Measurements from ENCODE around the gene BTBD19. TPM values are rescaled to one million over a fixed set of nuclear protein-coding genes. Genes with fewer than 3 reads are reported as not detected.

BTBD19 gene
- total and polyA plus RNA-seq, 2 donors from 2014 or later = 3.2 to 16.5 TPM

DNA sequence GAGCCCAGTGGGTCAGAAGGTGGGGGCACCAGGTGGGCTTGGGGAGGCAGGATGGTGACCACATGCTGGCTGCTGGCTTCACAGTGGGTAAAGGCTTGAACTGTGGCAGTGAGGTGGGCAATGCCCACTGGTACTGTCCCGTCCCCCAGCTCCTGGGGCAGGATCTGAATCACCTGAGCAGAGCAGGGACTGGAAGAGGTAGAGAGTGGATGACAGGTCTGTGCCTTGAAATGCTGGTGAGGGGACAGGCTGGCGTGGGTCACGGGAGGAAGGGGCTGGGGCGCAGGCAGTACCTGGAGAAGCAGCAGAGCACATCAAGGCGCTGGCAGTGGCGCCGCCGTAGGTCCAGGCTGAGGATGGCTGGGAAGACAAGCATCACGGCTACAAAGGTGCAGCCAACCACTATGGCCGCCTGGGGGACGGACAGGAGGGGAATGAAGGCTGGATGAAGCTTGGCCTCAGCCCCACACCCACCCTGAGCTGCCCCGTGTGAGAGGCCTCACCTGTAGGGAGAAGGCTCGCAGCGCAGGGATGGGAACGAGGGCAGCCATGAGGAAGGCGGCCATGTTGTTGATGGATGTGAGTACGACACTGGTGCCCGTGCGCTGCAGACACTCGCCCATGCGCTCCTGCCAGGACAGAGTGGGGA lies 19.8 kb downstream of the BTBD19 start:
- no peaks in the 10 kb centered on the region for H3K9me3 ChIP-seq (ENCODE audit: control insufficient read depth in 2 of 3, insufficient read depth in 1 of 3, low read length in 3 of 3)
- no peaks in the 10 kb centered on the region for H3K27me3 ChIP-seq (ENCODE audit: control insufficient read depth, insufficient read depth, low read length)
- FAIRE-seq = no peak
- no peak overlapping the region for H3K4me3 ChIP-seq (ENCODE audit: low read length in 3 of 3)
- no peak overlapping the region for H3K9ac ChIP-seq (ENCODE audit: low read length in 3 of 3)
- H3K27ac ChIP-seq (ENCODE audit: low read depth in 2 of 2, low read length in 2 of 2) = no peak overlapping the region
- no peaks in the 10 kb centered on the region for H3K4me1 ChIP-seq (ENCODE audit: control insufficient read depth in 2 of 3, insufficient read depth in 2 of 3, low read depth in 1 of 3, low read length in 3 of 3)
- intact Hi-C loops (cut with DNase I) = no loop called here
- H3K36me3 ChIP-seq (ENCODE audit: control insufficient read depth in 2 of 3, insufficient read depth in 3 of 3, low read length in 3 of 3) = no peaks in the 10 kb centered on the region
- DNase-seq = no peak
- TF ChIP-seq, protein P1, sequence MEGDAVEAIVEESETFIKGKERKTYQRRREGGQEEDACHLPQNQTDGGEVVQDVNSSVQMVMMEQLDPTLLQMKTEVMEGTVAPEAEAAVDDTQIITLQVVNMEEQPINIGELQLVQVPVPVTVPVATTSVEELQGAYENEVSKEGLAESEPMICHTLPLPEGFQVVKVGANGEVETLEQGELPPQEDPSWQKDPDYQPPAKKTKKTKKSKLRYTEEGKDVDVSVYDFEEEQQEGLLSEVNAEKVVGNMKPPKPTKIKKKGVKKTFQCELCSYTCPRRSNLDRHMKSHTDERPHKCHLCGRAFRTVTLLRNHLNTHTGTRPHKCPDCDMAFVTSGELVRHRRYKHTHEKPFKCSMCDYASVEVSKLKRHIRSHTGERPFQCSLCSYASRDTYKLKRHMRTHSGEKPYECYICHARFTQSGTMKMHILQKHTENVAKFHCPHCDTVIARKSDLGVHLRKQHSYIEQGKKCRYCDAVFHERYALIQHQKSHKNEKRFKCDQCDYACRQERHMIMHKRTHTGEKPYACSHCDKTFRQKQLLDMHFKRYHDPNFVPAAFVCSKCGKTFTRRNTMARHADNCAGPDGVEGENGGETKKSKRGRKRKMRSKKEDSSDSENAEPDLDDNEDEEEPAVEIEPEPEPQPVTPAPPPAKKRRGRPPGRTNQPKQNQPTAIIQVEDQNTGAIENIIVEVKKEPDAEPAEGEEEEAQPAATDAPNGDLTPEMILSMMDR (IDR thresholded peaks at IDR 0.05; ENCODE audit: borderline replicate concordance, extremely low read depth, insufficient read depth) = no peak

GRCh38 chr1:44828841-44829440 lies 20.6 kb downstream of the BTBD19 start:
- FAIRE-seq (no peak), DNase-seq (peak in 1 of 5 donors; percentile 64)
- TF ChIP-seq, protein P1 (IDR thresholded peaks at IDR 0.05; ENCODE audit: borderline replicate concordance, extremely low read depth, insufficient read depth) = no peak
- Histone ChIP-seq H3K9me3 (ENCODE audit: control insufficient read depth in 2 of 3, insufficient read depth in 1 of 3, low read length in 3 of 3) (no peaks in the 10 kb centered on the region), H3K4me3 (ENCODE audit: low read length in 3 of 3) (no peak overlapping the region), H3K4me1 (ENCODE audit: control insufficient read depth in 2 of 3, insufficient read depth in 2 of 3, low read depth in 1 of 3, low read length in 3 of 3) (no peaks in the 10 kb centered on the region), H3K36me3 (ENCODE audit: control insufficient read depth in 2 of 3, insufficient read depth in 3 of 3, low read length in 3 of 3) (no peaks in the 10 kb centered on the region), H3K27me3 (ENCODE audit: control insufficient read depth, insufficient read depth, low read length) (no peaks in the 10 kb centered on the region), H3K9ac (ENCODE audit: low read length in 3 of 3) (no peak overlapping the region), H3K27ac (ENCODE audit: low read depth in 2 of 2, low read length in 2 of 2) (no peak overlapping the region)
- intact Hi-C loops (cut with DNase I) = no loop called here

DNA sequence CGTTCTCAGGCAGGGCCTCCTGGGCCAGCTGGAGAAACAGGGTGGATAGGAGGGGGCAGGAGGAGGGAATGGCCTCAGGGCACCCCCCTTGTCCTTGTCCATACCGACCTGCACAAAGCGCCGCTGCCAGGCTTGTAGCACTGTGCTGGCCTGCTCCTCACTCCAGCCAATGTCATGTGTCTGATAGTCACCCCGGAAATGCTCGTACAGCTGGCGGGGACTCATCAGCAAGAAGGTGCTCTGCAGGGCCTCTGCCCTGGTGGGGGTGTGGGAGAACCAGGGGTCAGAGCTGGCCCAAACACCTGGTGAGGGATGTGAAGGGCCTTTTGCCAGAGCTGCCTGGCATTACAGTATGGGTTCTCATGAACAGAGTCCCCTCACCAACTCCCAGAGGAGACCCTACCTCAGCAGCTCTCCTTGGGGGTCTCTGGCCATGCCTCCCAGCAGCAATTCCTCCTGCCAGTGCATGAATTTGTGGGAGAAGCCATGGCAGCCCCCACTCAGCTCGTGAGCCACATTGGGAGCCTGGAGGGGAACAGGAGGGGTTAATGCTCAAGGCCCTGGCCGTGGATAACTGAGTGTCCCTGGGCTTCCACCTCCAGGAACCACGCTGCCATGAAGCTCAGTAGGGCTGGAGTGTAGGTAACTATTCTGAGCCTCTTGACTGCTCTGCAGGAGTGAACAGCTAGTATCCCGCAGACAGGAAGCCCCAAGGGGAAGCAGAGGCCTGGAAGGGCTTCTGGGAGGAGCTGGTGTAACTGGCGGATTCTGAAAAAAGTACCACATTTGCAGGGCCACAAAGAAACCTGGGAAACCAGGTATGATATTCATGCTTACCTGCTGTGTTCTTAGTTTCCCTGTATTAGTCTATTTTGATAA lies 21.4 kb downstream of the BTBD19 start:
- H3K4me1 ChIP-seq (ENCODE audit: control insufficient read depth in 2 of 3, insufficient read depth in 2 of 3, low read depth in 1 of 3, low read length in 3 of 3) = no peaks in the 10 kb centered on the region
- no peak overlapping the region for H3K4me3 ChIP-seq (ENCODE audit: low read length in 3 of 3)
- DNase-seq = peak in 1 of 5 donors; percentile 78
- no peaks in the 10 kb centered on the region for H3K36me3 ChIP-seq (ENCODE audit: control insufficient read depth in 2 of 3, insufficient read depth in 3 of 3, low read length in 3 of 3)
- no peaks in the 10 kb centered on the region for H3K27me3 ChIP-seq (ENCODE audit: control insufficient read depth, insufficient read depth, low read length)
- TF ChIP-seq, protein P1 (IDR thresholded peaks at IDR 0.05; ENCODE audit: borderline replicate concordance, extremely low read depth, insufficient read depth) = no peak
- H3K27ac ChIP-seq (ENCODE audit: low read depth in 2 of 2, low read length in 2 of 2) = no peak overlapping the region
- no peak for FAIRE-seq
- intact Hi-C loops (cut with DNase I) = loop anchor here (10.0 kb wide), 1 partner anchor 45 kb away; the partner anchor contains the start of gene BEST4
- H3K9me3 ChIP-seq (ENCODE audit: control insufficient read depth in 2 of 3, insufficient read depth in 1 of 3, low read length in 3 of 3) = no peaks in the 10 kb centered on the region
- no peak overlapping the region for H3K9ac ChIP-seq (ENCODE audit: low read length in 3 of 3)
